GM21529 (cell line): ENCODE results near the gene COX5B.

ENCODE experiments used
- ATAC-seq: cut with Tn5 transposase; IDR thresholded peaks from one replicate; pipeline ENCODE4 v1.9.1; 2021; ENCODE audit not compliant: unreplicated experiment

Gene COX5B

GRCh38 chr2:97653874-97654273 lies 8.0 kb downstream of the COX5B start:
- ATAC-seq: no peak

GRCh38 chr2:97654309-97654708 lies 8.4 kb downstream of the COX5B start:
- no peak for ATAC-seq

DNA sequence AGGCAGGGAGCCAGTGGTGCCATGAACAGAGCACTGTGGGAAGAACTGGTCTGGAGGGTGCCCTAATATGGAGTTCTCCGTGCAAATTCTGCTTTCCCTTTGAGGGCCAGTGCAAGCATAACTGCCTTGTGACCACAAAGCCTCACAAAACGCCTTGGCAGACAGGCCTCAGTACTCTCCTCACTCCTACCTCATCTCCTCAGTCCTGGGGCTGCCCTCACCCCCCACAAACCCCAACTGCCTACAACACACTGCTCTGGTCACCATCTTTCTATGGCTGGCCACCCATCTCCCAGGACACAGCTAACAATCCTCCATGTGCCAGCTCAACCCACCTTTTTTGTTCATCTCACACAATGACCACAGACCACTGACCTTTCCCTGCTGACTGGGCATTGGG lies 8.9 kb downstream of the COX5B start:
- no peak for ATAC-seq

- no peak for ATAC-seq
Measured at GRCh38 chr2:97656129-97656755, 10.4 kb downstream of the COX5B start.

GRCh38 chr2:97656905-97657587 lies 11.2 kb downstream of the COX5B start:
- no peak for ATAC-seq

DNA sequence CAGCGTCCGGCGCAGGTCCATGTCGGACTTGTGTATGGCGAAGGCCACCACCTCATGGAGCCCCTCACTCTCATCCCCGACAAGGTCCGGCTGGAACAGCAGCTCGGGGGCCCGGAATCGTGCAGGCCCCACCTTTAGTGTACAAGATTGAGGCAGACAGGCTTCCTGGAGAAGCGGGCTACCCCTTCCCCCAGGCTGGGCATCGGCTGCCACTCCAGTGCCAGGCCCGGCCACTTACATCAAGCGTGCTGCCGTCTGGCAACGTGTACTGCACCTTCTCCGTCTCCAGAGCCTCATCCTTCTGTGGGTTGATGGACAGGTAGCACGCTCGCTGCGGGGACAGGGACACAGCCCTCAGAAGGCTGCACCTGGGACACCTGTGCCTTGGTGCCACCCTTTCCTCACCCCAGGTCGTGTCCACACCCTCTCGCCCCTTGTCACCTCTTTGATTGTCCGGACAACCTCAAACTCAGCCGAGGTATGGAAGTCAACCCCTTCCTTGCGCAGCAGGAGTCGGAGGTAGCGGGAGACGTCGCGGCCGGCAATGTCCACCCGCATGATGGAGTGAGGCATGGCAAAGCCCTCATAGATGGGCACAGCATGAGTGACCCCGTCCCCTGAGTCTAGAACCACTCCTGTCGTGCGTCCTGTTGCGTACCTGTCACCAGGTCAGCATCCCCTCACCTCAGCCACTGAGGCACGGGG lies 12.3 kb downstream of the COX5B start:
- ATAC-seq: no peak

DNA sequence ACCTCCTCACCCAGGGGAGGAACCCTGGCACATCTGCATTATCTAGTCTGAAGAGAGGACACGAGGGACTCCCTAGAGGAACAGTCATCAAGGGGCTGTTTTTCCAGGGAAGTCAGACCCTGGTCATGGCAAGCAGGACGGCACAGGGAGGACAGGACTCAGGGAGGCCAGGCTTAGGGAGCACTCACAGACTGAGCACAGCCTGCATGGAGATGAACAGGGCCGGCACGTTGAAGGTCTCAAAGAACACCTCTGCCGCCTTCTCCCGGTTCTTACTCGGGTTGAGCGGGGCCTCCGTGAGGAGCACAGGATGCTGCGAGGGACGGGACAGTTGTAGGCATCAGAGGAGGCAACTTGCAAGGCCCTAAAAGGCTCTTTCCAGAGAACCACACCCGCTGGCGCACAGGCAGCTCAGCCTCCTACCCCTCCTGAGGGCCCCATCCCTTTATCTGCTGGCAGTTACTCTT lies 12.9 kb downstream of the COX5B start:
- ATAC-seq: no peak

GRCh38 chr2:97659256-97660043 lies 13.6 kb downstream of the COX5B start:
- no peak for ATAC-seq

DNA sequence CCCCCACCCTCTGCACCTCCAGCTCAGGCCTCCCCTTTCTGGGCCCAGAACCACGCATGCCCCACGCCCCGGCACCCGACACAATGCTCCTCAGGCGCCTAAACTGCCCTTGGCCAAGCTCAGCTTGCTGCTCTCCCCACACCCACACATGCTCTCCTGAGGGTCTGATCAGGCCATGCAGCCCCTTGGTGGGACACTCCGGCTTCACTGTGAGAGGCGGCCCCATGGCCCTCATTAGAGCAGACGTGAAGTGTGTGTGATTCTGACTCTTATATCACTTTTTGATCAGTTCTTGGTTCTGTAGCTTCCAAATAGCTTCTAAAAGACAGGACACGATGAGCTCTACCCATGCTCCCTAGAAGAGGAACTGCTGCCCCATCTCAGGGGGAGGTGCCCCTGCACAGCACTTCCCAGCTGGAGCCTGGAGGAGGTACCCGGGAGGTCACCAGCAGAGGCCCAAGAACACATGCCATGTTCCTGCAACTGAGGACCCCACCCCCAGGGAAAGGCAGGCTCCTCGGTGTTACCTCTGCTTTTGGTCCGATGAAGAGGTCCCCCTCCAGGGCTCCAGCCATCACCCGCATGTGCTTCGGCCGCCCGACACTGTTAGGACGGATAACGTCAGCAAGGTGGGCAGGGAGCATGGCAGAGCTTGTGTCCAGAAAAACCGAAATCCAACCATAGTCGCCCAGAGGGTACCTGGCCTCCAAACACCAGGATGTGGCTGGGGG lies 14.3 kb downstream of the COX5B start:
- no peak for ATAC-seq

GRCh38 chr2:97660775-97661389 lies 15.0 kb downstream of the COX5B start:
- no peak for ATAC-seq

GRCh38 chr2:97661927-97662326 lies 16.1 kb downstream of the COX5B start:
- ATAC-seq: no peak

DNA sequence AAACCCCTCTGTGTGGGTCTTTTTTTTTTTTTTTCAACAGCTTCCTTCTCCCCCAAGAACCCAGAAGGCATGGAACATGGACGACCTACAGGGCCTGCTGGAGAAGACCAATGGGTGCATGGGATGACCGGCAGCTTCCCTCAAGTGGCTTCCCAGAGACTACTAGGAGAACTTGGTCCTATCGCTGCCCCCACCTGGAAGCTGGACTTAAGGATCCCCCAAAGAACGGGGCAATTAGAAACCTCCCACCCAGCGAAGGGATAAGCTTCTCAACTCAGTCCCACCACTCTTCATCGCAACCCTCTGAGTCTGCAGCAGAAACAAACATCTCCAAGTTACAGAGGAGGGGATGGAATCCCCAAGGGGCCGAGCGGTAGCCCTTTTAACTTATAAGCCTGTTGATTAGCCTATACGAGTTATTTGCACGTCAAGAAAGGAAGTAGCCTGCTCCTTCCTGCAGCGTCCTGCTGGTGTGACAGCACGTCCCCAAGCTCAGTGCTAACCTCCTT lies 16.6 kb downstream of the COX5B start:
- ATAC-seq: no peak

GRCh38 chr2:97662895-97663625 lies 17.2 kb downstream of the COX5B start:
- peak; percentile 43 for ATAC-seq

DNA sequence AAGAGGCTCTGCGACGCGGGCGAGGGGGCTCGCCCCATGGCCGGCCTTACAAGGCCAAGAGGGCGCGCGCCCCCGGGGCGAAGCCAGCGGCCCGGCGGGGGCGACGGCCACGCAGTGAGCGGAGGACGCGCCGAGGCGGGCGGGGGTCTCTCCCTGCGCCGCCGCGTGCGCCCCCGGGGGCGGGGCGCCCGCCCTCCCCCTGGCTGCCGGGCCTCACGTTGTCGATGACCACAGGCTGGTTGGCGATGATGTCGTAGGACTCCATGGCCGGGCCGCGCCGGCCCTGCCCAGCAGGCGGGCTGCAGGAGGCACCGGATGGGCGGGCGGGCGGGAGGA lies 17.7 kb downstream of the COX5B start:
- no peak for ATAC-seq

DNA sequence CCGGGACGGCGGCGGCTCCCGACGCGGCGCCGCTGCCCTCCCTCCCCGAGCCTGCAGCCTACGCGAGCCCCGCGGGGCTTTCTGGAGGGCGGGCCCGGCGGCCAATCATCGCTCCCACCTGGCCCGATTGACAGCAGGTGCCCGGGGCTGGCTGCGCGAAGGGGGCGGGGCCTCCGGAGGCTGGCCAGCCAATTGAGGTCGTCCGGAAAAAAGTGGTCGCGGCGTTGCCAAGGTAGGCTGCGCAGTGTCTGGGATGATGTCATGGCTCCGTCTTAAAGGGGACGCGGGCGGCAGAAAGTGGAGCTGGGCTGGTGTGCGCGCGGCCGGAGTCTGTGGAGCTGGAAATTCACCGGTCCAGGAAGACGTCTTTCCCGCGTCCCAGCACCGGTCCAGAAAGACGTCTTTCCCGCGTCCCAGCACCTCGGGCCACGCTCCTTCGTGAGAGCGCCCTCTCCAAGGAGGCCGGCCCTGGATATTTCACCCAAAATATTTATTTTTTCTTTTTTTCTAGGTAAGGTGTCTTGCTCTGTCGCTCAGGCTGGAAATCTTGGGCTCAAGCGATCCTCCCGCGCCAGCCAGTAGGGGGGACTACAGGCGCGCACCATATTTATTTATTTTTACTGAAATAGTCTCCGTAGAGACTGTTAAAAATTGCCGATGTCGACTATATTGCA lies 18.2 kb downstream of the COX5B start, which contains the start of gene ACTR1B:
TSS of gene ACTR1B (minus strand) at position 83 of the 674 bp plus-strand sequence. CDS start 154 bp downstream, outside the sequence.
- peak; percentile 84 for ATAC-seq

GRCh38 chr2:97664636-97664970 lies 18.7 kb downstream of the COX5B start:
- ATAC-seq: no peak

DNA sequence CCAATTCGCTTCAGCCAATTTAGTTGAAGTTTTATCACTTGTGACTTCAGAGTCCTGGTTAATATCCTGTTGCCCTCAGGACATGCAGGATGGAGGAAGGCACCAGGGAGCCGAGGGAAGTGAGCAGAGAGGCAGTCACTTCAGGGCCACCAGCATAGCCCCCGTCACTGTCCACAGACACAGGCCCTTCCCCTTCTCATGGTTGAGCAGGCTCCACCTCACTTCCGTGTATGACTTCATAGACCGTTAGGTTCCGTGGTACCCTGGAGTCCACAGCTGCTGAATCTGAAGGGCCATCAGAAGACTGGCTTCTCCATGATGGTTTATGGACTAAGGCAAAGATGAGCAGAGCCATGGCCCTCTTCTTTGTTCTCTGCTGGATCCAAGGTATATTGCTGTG lies 23.6 kb downstream of the COX5B start, which contains the start of gene C2orf92:
TSS of gene C2orf92 (plus strand) at position 266 of the 400 bp plus-strand sequence. CDS start at position 342, 76 bp downstream.
- no peak for ATAC-seq

GRCh38 chr2:97670471-97670870 lies 24.6 kb downstream of the COX5B start:
- no peak for ATAC-seq

- no peak for ATAC-seq
Measured at GRCh38 chr2:97671526-97671925, 25.7 kb downstream of the COX5B start.
